ENCODE data around the gene ADGRB3.

Gene ADGRB3

GRCh38 chr6:69146385-69146784 is 511.3 kb downstream of the ADGRB3 start:
- no peak for DNase-seq

- peak; percentile 8 for DNase-seq
These were observed 520.4 kb downstream of the ADGRB3 start for GRCh38 chr6:69155467-69155866.

- DNase-seq, result no peak
These were observed 527.7 kb downstream of the ADGRB3 start for GRCh38 chr6:69162811-69163210.

- peak; percentile 32 for DNase-seq
These were observed 529.6 kb downstream of the ADGRB3 start for GRCh38 chr6:69164564-69165229.

- DNase-seq, result no peak
These were observed 544.6 kb downstream of the ADGRB3 start for GRCh38 chr6:69179681-69180080.

- DNase-seq, result no peak
These were observed 545.4 kb downstream of the ADGRB3 start for GRCh38 chr6:69180361-69181067.

- no peak for DNase-seq
These were observed 546.9 kb downstream of the ADGRB3 start for GRCh38 chr6:69181964-69182363.

- no peak for DNase-seq
These were observed 550.2 kb downstream of the ADGRB3 start for GRCh38 chr6:69185276-69185675.

GRCh38 chr6:69202768-69203167 is 567.7 kb downstream of the ADGRB3 start:
- DNase-seq, result no peak

GRCh38 chr6:69216127-69216526 is 581.0 kb downstream of the ADGRB3 start:
- DNase-seq, result no peak

- DNase-seq, result no peak
These were observed 582.3 kb downstream of the ADGRB3 start for GRCh38 chr6:69217343-69217742.

GRCh38 chr6:69220375-69220774 is 585.3 kb downstream of the ADGRB3 start:
- DNase-seq, result no peak

- DNase-seq, result peak; percentile 29
These were observed 596.9 kb downstream of the ADGRB3 start for GRCh38 chr6:69232008-69232407.

GRCh38 chr6:69232496-69232895 is 597.4 kb downstream of the ADGRB3 start:
- DNase-seq, result peak; percentile 82

- DNase-seq, result peak; percentile 92
These were observed 597.9 kb downstream of the ADGRB3 start for GRCh38 chr6:69232911-69233448.

GRCh38 chr6:69238067-69238466 is 603.0 kb downstream of the ADGRB3 start:
- no peak for DNase-seq

- no peak for DNase-seq
These were observed 611.9 kb downstream of the ADGRB3 start for GRCh38 chr6:69246983-69247382.

GRCh38 chr6:69261010-69261409 is 625.9 kb downstream of the ADGRB3 start:
- no peak for DNase-seq

- DNase-seq, result no peak
These were observed 628.2 kb downstream of the ADGRB3 start for GRCh38 chr6:69263297-69263696.

- no peak for DNase-seq
These were observed 630.0 kb downstream of the ADGRB3 start for GRCh38 chr6:69265090-69265489.

GRCh38 chr6:69265706-69266105 is 630.6 kb downstream of the ADGRB3 start:
- no peak for DNase-seq

GRCh38 chr6:69276204-69276603 is 641.1 kb downstream of the ADGRB3 start:
- no peak for DNase-seq

GRCh38 chr6:69279805-69280204 is 644.7 kb downstream of the ADGRB3 start:
- DNase-seq, result no peak

- no peak for DNase-seq
These were observed 645.8 kb downstream of the ADGRB3 start for GRCh38 chr6:69280858-69281257.

All from NCI-H526 treated with DMSO at 0.1 percent for 48 hours (cell line).